Neuronal stem cell (in vitro differentiated cells): ENCODE measurements around the gene PARG.

ENCODE experiments used
- DNase-seq: peaks from one replicate; pipeline ENCODE4 v3.0.0-alpha.2; 2013; ENCODE audit warnings: low spot score
- H2AFZ ChIP-seq: one replicate; pipeline ENCODE4 v1.6.1; 2013; ENCODE audit warnings: mild to moderate bottlenecking, low read length, inconsistent platforms
- H2AK5ac ChIP-seq: 2 replicates; pipeline ENCODE4 v1.6.1; 2013; ENCODE audit warnings: low read depth, mild to moderate bottlenecking, inconsistent platforms, low read length, moderate library complexity, mixed read lengths
- H2BK120ac ChIP-seq: 2 replicates; pipeline ENCODE4 v1.6.1; 2013; ENCODE audit warnings: low read depth, mild to moderate bottlenecking, inconsistent platforms, low read length, moderate library complexity, mixed read lengths
- H2BK12ac ChIP-seq: one replicate; pipeline ENCODE4 v1.6.1; 2013; ENCODE audit warnings: low read length, inconsistent platforms
- H2BK15ac ChIP-seq: 2 replicates; pipeline ENCODE4 v1.6.1; 2013; ENCODE audit warnings: mild to moderate bottlenecking, low read length, inconsistent platforms, mixed read lengths
- H2BK5ac ChIP-seq: one replicate; pipeline ENCODE4 v1.6.1; 2013; ENCODE audit warnings: inconsistent platforms, mild to moderate bottlenecking, low read length, moderate library complexity
- H3K14ac ChIP-seq: one replicate; pipeline ENCODE4 v1.6.1; 2013; ENCODE audit warnings: low read length, inconsistent platforms
- H3K18ac ChIP-seq: 2 replicates; pipeline ENCODE4 v1.6.1; 2013; ENCODE audit warnings: low read length, inconsistent platforms
- H3K23ac ChIP-seq: 2 replicates; pipeline ENCODE4 v1.6.1; 2013; ENCODE audit warnings: low read depth, mild to moderate bottlenecking, mixed read lengths, low read length, inconsistent platforms; ENCODE audit not compliant: poor library complexity
- H3K27ac ChIP-seq: replicated peaks from 3 replicates; pipeline ENCODE4 v1.5.1; 2013; ENCODE audit warnings: low read length, inconsistent platforms
- H3K27me3 ChIP-seq, 3 experiments: 2 replicates each; pipeline ENCODE4 v1.6.1; 2013; ENCODE audit warnings: low read length in 3 of 3, mild to moderate bottlenecking in 2 of 3, inconsistent platforms in 1 of 3, low read depth in 1 of 3, mixed read lengths in 1 of 3, moderate library complexity in 1 of 3; ENCODE audit not compliant: control insufficient read depth in 3 of 3, insufficient read depth in 3 of 3
- H3K36me3 ChIP-seq, 2 donors: replicated peaks in 1 of 2; 2 replicates each; pipeline ENCODE4 v1.6.1; 2013; ENCODE audit warnings: low read length in 2 of 2; ENCODE audit not compliant: control insufficient read depth in 2 of 2, insufficient read depth in 2 of 2
- H3K4ac ChIP-seq: 2 replicates; pipeline ENCODE4 v1.6.1; 2013; ENCODE audit warnings: inconsistent platforms, mild to moderate bottlenecking, low read length, moderate library complexity
- H3K4me1 ChIP-seq, 2 donors: 1 replicate in 1 of 2; 2 replicates in 1 of 2; pipeline ENCODE4 v1.6.1; 2013; ENCODE audit warnings: low read length in 2 of 2, low read depth in 1 of 2; ENCODE audit not compliant: control insufficient read depth in 2 of 2, insufficient read depth in 1 of 2
- H3K4me2 ChIP-seq: one replicate; pipeline ENCODE4 v1.6.1; 2013; ENCODE audit warnings: mild to moderate bottlenecking, low read length, inconsistent platforms; ENCODE audit not compliant: insufficient read depth, poor library complexity, severe bottlenecking
- H3K4me3 ChIP-seq, 2 donors: 2 replicates each; pipeline ENCODE4 v1.5.1; 2013; ENCODE audit warnings: low read length in 2 of 2, mild to moderate bottlenecking in 2 of 2, inconsistent platforms in 1 of 2, moderate library complexity in 1 of 2
- H3K79me1 ChIP-seq: one replicate; pipeline ENCODE4 v1.6.1; 2013; ENCODE audit warnings: low read depth, mild to moderate bottlenecking, inconsistent platforms, low read length, moderate library complexity
- H3K9ac ChIP-seq: one replicate; pipeline ENCODE4 v1.6.1; 2013; ENCODE audit warnings: mild to moderate bottlenecking, low read depth, low read length, inconsistent platforms; ENCODE audit not compliant: poor library complexity
- H3K9me3 ChIP-seq, 2 donors: replicated peaks in 1 of 2; 2 replicates each; pipeline versions ENCODE3 to v1.6.1; 2013; ENCODE audit warnings: low read length in 2 of 2, mild to moderate bottlenecking in 2 of 2, inconsistent platforms in 1 of 2, low read depth in 1 of 2, mixed read lengths in 1 of 2, moderate library complexity in 1 of 2; ENCODE audit not compliant: control insufficient read depth in 2 of 2, insufficient read depth in 1 of 2
- H4K8ac ChIP-seq: one replicate; pipeline ENCODE4 v1.6.1; 2013; ENCODE audit warnings: low read depth, mild to moderate bottlenecking, inconsistent platforms, low read length, moderate library complexity
- H4K91ac ChIP-seq: one replicate; pipeline ENCODE4 v1.6.1; 2013; ENCODE audit warnings: low read length, low read depth, mild to moderate bottlenecking, inconsistent platforms; ENCODE audit not compliant: poor library complexity
- WGBS, 2 donors: extraction: QIAGEN DNeasy Blood & Tissue Kit; methylation state at CpG; one replicate each; pipeline ENCODE4 v1.1.7; 2013; ENCODE audit warnings: missing lambda C conversion rate in 2 of 2, mixed read lengths in 1 of 2; ENCODE audit not compliant: insufficient read length in 2 of 2, insufficient replicate concordance in 1 of 2; ENCODE audit errors: extremely low coverage in 2 of 2; 5-methylcytosine and 5-hydroxymethylcytosine counted together

The PARG gene

GRCh38 chr10:49837685-49838084, 104.1 kb downstream of the PARG start:
- Histone ChIP-seq H3K27ac (no peak overlapping the region), H2BK5ac (no peak overlapping the region), H2AK5ac (no peak overlapping the region), H3K23ac (no peak overlapping the region), H3K4me1 (peaks cover 0 to 3% of the 10 kb centered on the region in 2 donors), H4K8ac (no peak overlapping the region), H2AFZ (no peak overlapping the region), H3K27me3 (no peaks in the 10 kb centered on the region), H3K9me3 (no peaks in the 10 kb centered on the region), H2BK120ac (no peak overlapping the region), H2BK12ac (no peak overlapping the region), H3K18ac (no peak overlapping the region), H3K4me2 (no peak overlapping the region), H3K4me3 (no peak overlapping the region), H3K14ac (no peak overlapping the region), H2BK15ac (no peak overlapping the region), H3K4ac (no peak overlapping the region), H3K9ac (no peak overlapping the region), H3K36me3 (peaks cover 2 to 74% of the 10 kb centered on the region in 2 donors), H4K91ac (no peak overlapping the region), H3K79me1 (no peaks in the 10 kb centered on the region)
- no CpG with 5 or more reads among the region's 1 CpG for WGBS, 2 donors
- DNase-seq: no peak

GRCh38 chr10:49837051-49837478, 104.8 kb downstream of the PARG start:
- H3K4me3 ChIP-seq: no peak overlapping the region
- no peak for DNase-seq
- H2BK120ac ChIP-seq: no peak overlapping the region
- H3K14ac ChIP-seq: no peak overlapping the region
- H3K18ac ChIP-seq: no peak overlapping the region
- no peak overlapping the region for H3K4me2 ChIP-seq
- no peaks in the 10 kb centered on the region for H3K27me3 ChIP-seq
- H3K27ac ChIP-seq: no peak overlapping the region
- no peaks in the 10 kb centered on the region for H3K79me1 ChIP-seq
- no peaks in the 10 kb centered on the region for H3K9me3 ChIP-seq
- no CpG with 5 or more reads among the region's 5 CpGs for WGBS, 2 donors
- H3K36me3 ChIP-seq: peaks cover 2 to 70% of the 10 kb centered on the region in 2 donors
- no peak overlapping the region for H3K9ac ChIP-seq
- no peak overlapping the region for H3K4ac ChIP-seq
- H2AK5ac ChIP-seq: no peak overlapping the region
- H4K91ac ChIP-seq: no peak overlapping the region
- H3K23ac ChIP-seq: no peak overlapping the region
- H2BK12ac ChIP-seq: no peak overlapping the region
- H2BK15ac ChIP-seq: no peak overlapping the region
- H4K8ac ChIP-seq: no peak overlapping the region
- peaks cover 2 to 9% of the 10 kb centered on the region in 2 donors for H3K4me1 ChIP-seq
- no peak overlapping the region for H2BK5ac ChIP-seq
- no peak overlapping the region for H2AFZ ChIP-seq

- H3K14ac ChIP-seq: no peak overlapping the region
- no peak overlapping the region for H2BK5ac ChIP-seq
- no CpG with 5 or more reads among the region's 3 CpGs for WGBS, 2 donors
- H3K4me2 ChIP-seq: no peak overlapping the region
- H2AK5ac ChIP-seq: no peak overlapping the region
- no peak overlapping the region for H3K4ac ChIP-seq
- H2BK15ac ChIP-seq: no peak overlapping the region
- H4K8ac ChIP-seq: no peak overlapping the region
- no peak for DNase-seq
- H3K23ac ChIP-seq: no peak overlapping the region
- H3K9me3 ChIP-seq: no peaks in the 10 kb centered on the region
- H3K36me3 ChIP-seq: peaks cover 0 to 52% of the 10 kb centered on the region in 2 donors
- no peaks in the 10 kb centered on the region for H3K79me1 ChIP-seq
- no peaks in the 10 kb centered on the region for H3K27me3 ChIP-seq
- no peak overlapping the region for H3K9ac ChIP-seq
- no peak overlapping the region for H2BK12ac ChIP-seq
- H2AFZ ChIP-seq: no peak overlapping the region
- H3K18ac ChIP-seq: no peak overlapping the region
- H4K91ac ChIP-seq: no peak overlapping the region
- H2BK120ac ChIP-seq: no peak overlapping the region
- no peak overlapping the region for H3K4me3 ChIP-seq
- peaks cover 9 to 29% of the 10 kb centered on the region in 2 donors for H3K4me1 ChIP-seq
- H3K27ac ChIP-seq: no peak overlapping the region
Measured at GRCh38 chr10:49834976-49835375, 106.9 kb downstream of the PARG start.

- H3K4me1 ChIP-seq: peaks cover 9 to 33% of the 10 kb centered on the region in 2 donors
- no peak overlapping the region for H3K14ac ChIP-seq
- no peak overlapping the region for H2BK5ac ChIP-seq
- no peak overlapping the region for H2BK120ac ChIP-seq
- H4K8ac ChIP-seq: no peak overlapping the region
- H3K4me3 ChIP-seq: no peak overlapping the region
- H3K36me3 ChIP-seq: peaks cover 0 to 44% of the 10 kb centered on the region in 2 donors
- H3K4me2 ChIP-seq: no peak overlapping the region
- H3K18ac ChIP-seq: no peak overlapping the region
- no peaks in the 10 kb centered on the region for H3K9me3 ChIP-seq
- no peak overlapping the region for H2BK12ac ChIP-seq
- H3K23ac ChIP-seq: no peak overlapping the region
- H3K27me3 ChIP-seq: no peaks in the 10 kb centered on the region
- H2BK15ac ChIP-seq: no peak overlapping the region
- no peak for DNase-seq
- no peak overlapping the region for H3K4ac ChIP-seq
- H3K79me1 ChIP-seq: no peaks in the 10 kb centered on the region
- no CpG with 5 or more reads among the region's 2 CpGs for WGBS, 2 donors
- H2AFZ ChIP-seq: no peak overlapping the region
- H3K27ac ChIP-seq: no peak overlapping the region
- no peak overlapping the region for H3K9ac ChIP-seq
- no peak overlapping the region for H4K91ac ChIP-seq
- no peak overlapping the region for H2AK5ac ChIP-seq
Measured at GRCh38 chr10:49834201-49834600, 107.6 kb downstream of the PARG start.
